OCI-LY3 (cell line): ENCODE data around the gene LRIF1.

Experiments
- CTCF ChIP-seq: fragments of 200-600, 300-600 bp; sonication (generic); IDR thresholded peaks from 2 replicates; pipeline ENCODE4 v1.5.1; 2014; ENCODE audit warnings: antibody characterized with exemption, low read length, low read depth
- EZH2phosphoT487 ChIP-seq: fragments of 200-600 bp; shearing (Covaris generic); IDR thresholded peaks from 2 replicates; pipeline ENCODE4 v1.6.1; 2018; ENCODE audit warnings: antibody characterized with exemption, mixed run types, low read depth

- TF ChIP-seq CTCF (no peak), EZH2phosphoT487 (no peak)
Measured at GRCh38 chr1:110953031-110953430, 10.7 kb downstream of the LRIF1 start.
